Measurements from ENCODE around the gene CERCAM. TPM values are rescaled to one million over a fixed set of nuclear protein-coding genes. Genes with fewer than 3 reads are reported as not detected.
"Not testable (repeated sequence)": the region's sequence is repeated elsewhere in the genome, so short reads cannot be mapped to it uniquely, and the experiment has no call there.

The CERCAM gene
- total RNA-seq, 1 experiment from 2014 or later: 11.3 TPM

- BruUV-seq (replicated peaks): no TSS peak
- ChIA-PET CTCF (interaction anchor here (0.6 to 0.9 kb wide), 6 partner anchors 10 to 157 kb away, joined by 3 to 12 read pairs (median 6); no protein-coding TSS in a partner anchor), POLR2A (interaction anchor here (0.6 to 0.7 kb wide), 3 partner anchors 13 to 332 kb away, joined by 3 to 12 read pairs (median 3); partner anchors contain the start of gene URM1)
- Histone ChIP-seq H3K4me3 (ENCODE audit: low read depth in 2 of 2, low read length in 2 of 2) (no peak overlapping the region), H3K9me3 (ENCODE audit: control insufficient read depth, insufficient read depth, low read depth, low read length) (no peaks in the 10 kb centered on the region), H3K27me3 (ENCODE audit: control insufficient read depth, insufficient read depth, low read length) (no peaks in the 10 kb centered on the region), H3K4me1 (ENCODE audit: control insufficient read depth, insufficient read depth, low read length) (peaks cover 9% of the 10 kb centered on the region; the same call in 1 of the 2 replicates), H3K36me3 (ENCODE audit: control insufficient read depth, insufficient read depth, low read length) (no peaks in the 10 kb centered on the region), H3K27ac (ENCODE audit: low read length) (no peak overlapping the region)
- ATAC-seq: peak; percentile 81
- DNase-seq (ENCODE audit: low read depth, low spot score): no peak
- TF ChIP-seq CTCF (IDR thresholded peaks at IDR 0.05) (peak; percentile 27), TCF7L2 (IDR thresholded peaks at IDR 0.05; ENCODE audit: low read depth, low read length) (no peak)
- in situ Hi-C loops (cut with HindIII; ENCODE audit: low pct_unique_long_range_greater_than_20kb, low sequenced_read_pairs) (no loop called here), intact Hi-C loops (cut with micrococcal nuclease; ENCODE audit: unreplicated experiment) (loop anchor here (10.0 kb wide), 1 partner anchor 115 kb away; no protein-coding TSS in a partner anchor)
These were observed 10.7 kb upstream of the CERCAM start for GRCh38 chr9:128409978-128410377.

- no peak for TF ChIP-seq SIN3A (IDR thresholded peaks at IDR 0.05; ENCODE audit: borderline replicate concordance, insufficient read depth, low read depth, low read length)
- no peak for TF ChIP-seq TCF7L2 (IDR thresholded peaks at IDR 0.05; ENCODE audit: low read depth, low read length)
- H3K27ac ChIP-seq (ENCODE audit: low read length): no peak overlapping the region
- in situ Hi-C loops (cut with HindIII; ENCODE audit: low pct_unique_long_range_greater_than_20kb, low sequenced_read_pairs): no loop called here
- ATAC-seq: 0 out of 2 replicates have a peak, but pooled peaks have one; percentile 33
- H3K4me1 ChIP-seq (ENCODE audit: control insufficient read depth, insufficient read depth, low read length): peaks cover 9% of the 10 kb centered on the region; the same call in 1 of the 2 replicates
- intact Hi-C loops (cut with micrococcal nuclease; ENCODE audit: unreplicated experiment): loop anchor here (1.0 to 10.0 kb wide), 2 partner anchors 49 to 117 kb away; no protein-coding TSS in a partner anchor
- ChIA-PET CTCF (interaction anchor here (0.7 to 1.3 kb wide), 2 partner anchors 9 to 40 kb away, joined by 5 read pairs; partner anchors contain the start of genes CERCAM and URM1), POLR2A (no interaction called here)
- no peaks in the 10 kb centered on the region for H3K9me3 ChIP-seq (ENCODE audit: control insufficient read depth, insufficient read depth, low read depth, low read length)
- H3K4me3 ChIP-seq (ENCODE audit: low read depth in 2 of 2, low read length in 2 of 2): no peak overlapping the region
- BruUV-seq (replicated peaks): no TSS peak
- H3K27me3 ChIP-seq (ENCODE audit: control insufficient read depth, insufficient read depth, low read length): no peaks in the 10 kb centered on the region
- no peaks in the 10 kb centered on the region for H3K36me3 ChIP-seq (ENCODE audit: control insufficient read depth, insufficient read depth, low read length)
- no peak for DNase-seq (ENCODE audit: low read depth, low spot score)
These were observed 9.1 kb upstream of the CERCAM start for GRCh38 chr9:128411364-128412119.

- no peak overlapping the region for H3K4me3 ChIP-seq (ENCODE audit: low read depth in 2 of 2, low read length in 2 of 2)
- in situ Hi-C loops (cut with HindIII; ENCODE audit: low pct_unique_long_range_greater_than_20kb, low sequenced_read_pairs) (no loop called here), intact Hi-C loops (cut with micrococcal nuclease; ENCODE audit: unreplicated experiment) (loop anchor here (1.0 to 10.0 kb wide), 2 partner anchors 50 to 117 kb away; no protein-coding TSS in a partner anchor)
- peaks cover 4% of the 10 kb centered on the region; the same call in 1 of the 2 replicates for H3K4me1 ChIP-seq (ENCODE audit: control insufficient read depth, insufficient read depth, low read length)
- CTCF ChIA-PET: interaction anchor here (0.7 to 1.3 kb wide), 2 partner anchors 41 to 51 kb away, joined by 5 read pairs; partner anchors contain the start of gene URM1
- H3K9me3 ChIP-seq (ENCODE audit: control insufficient read depth, insufficient read depth, low read depth, low read length): no peaks in the 10 kb centered on the region
- peak; percentile 80 for TF ChIP-seq CTCF (IDR thresholded peaks at IDR 0.05)
- TF ChIP-seq POLR2AphosphoS5 (IDR thresholded peaks at IDR 0.05; ENCODE audit: low read depth, low read length): no peak
- ATAC-seq (peak; percentile 38; the same call in 1 of the 2 replicates), DNase-seq (ENCODE audit: low read depth, low spot score) (no peak)
- POLR2A ChIA-PET: interaction anchor here (0.7 kb wide), 1 partner anchor 8 kb away, joined by 3 read pairs; no protein-coding TSS in a partner anchor
- no TSS peak for BruUV-seq (replicated peaks)
- no peaks in the 10 kb centered on the region for H3K27me3 ChIP-seq (ENCODE audit: control insufficient read depth, insufficient read depth, low read length)
- no peaks in the 10 kb centered on the region for H3K36me3 ChIP-seq (ENCODE audit: control insufficient read depth, insufficient read depth, low read length)
- H3K27ac ChIP-seq (ENCODE audit: low read length): no peak overlapping the region
These were observed 8.4 kb upstream of the CERCAM start for GRCh38 chr9:128412120-128412790.

GRCh38 chr9:128413728-128414127, 6.9 kb upstream of the CERCAM start:
- POLR2A ChIA-PET; H3K4me3 ChIP-seq (ENCODE audit: low read depth in 2 of 2, low read length in 2 of 2); H3K27me3 ChIP-seq (ENCODE audit: control insufficient read depth, insufficient read depth, low read length); DNase-seq (ENCODE audit: low read depth, low spot score); H3K27ac ChIP-seq (ENCODE audit: low read length); H3K4me1 ChIP-seq (ENCODE audit: control insufficient read depth, insufficient read depth, low read length); H3K9me3 ChIP-seq (ENCODE audit: control insufficient read depth, insufficient read depth, low read depth, low read length); CTCF ChIA-PET; in situ Hi-C loops (cut with HindIII; ENCODE audit: low pct_unique_long_range_greater_than_20kb, low sequenced_read_pairs); ATAC-seq; BruUV-seq (replicated peaks); H3K36me3 ChIP-seq (ENCODE audit: control insufficient read depth, insufficient read depth, low read length): not testable (repeated sequence)
- intact Hi-C loops (cut with micrococcal nuclease; ENCODE audit: unreplicated experiment): loop anchor here (10.0 kb wide), 1 partner anchor 119 kb away; no protein-coding TSS in a partner anchor
